HG03045 (cell line): ENCODE results near the gene ABHD12B.
"Not testable (repeated sequence)": the region's sequence is repeated elsewhere in the genome, so short reads cannot be mapped to it uniquely, and the experiment has no call there.

ENCODE experiments used
- ATAC-seq: cut with Tn5 transposase; IDR thresholded peaks from one replicate; pipeline ENCODE4 v1.9.1; 2021; ENCODE audit warnings: mild to moderate bottlenecking, moderate library complexity; ENCODE audit not compliant: unreplicated experiment

ABHD12B gene

DNA sequence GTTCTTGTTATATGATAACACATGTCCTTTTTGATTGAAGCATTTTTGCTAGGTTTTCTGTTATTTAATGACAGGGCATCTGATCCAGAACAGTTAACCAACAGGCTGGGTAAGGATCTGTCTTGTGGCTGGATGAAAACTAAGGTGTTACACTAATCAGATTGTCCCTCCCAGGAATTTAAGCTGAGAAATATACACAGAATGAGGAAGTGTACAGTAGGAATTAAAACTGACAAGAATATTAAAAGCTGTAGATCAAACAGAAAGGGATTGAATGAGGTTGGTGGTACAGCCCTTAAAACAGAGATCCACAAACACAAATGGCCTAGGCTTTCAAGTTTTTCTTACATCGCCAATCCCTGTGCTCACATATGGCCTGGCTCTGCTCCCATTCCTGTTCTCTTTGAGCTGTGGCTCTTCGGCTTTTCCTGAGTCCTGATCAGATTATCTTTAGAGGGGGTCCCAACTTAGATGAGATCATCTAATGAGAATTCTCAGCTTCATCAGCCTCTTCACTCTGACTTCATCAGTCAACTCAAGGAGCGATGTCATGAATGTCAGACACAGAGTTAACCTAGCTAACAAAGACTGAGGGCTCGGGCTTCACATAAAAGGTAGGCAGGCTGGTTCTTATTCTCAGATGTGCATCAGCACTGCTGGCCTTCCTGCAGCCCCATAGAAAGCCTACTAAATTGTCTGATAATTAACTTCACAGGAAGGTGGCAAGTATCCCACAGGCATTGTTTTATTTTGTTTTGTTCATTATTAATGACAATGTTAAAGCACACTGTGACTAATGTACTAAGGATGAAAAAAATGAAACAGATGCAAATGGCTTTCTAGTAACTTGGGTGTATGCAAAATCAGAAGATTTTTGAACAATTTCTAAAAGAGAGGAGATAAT lies 61.0 kb downstream of the ABHD12B start:
- ATAC-seq, result no peak

DNA sequence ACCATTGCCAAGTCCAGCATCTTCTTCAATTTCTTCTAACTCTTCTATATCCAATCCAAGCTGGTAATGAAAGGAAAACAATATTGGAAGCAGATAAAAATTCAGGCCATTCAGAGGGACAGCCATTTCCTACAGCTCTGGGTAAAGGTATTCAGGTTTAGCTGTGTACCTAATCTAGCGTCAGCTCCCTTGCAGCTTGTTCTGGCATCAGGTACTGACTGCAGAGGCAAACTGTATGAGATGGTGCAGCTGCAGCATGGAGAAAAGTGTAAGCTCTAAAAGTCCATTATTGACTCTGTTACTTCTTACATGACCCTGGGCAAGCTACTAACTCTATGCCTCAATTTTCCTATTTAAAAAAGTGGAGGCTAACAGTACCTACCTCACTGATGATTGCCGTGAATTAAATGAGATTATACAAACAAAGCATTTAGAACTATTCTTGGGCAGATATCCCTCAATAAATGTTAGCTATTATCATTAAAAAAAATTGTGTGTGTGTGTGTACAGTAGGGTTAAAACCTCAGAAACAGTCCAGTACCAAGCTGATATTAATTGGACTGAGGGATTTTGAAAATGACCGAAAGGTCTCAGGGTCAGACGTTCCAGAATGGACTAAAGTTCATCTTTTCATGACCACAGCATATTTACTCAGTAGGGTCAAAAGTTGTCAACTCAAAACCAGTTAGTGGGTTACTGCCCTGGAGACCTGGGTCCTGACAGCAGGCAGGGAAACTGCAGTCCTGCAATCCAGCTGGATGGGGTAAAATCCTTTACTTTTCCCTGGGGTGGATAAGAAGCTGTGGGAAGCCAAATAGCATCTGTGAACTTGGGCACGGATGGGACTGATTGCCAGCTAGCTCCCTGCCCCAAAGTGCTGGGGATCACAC lies 63.5 kb downstream of the ABHD12B start:
- ATAC-seq, result no peak

DNA sequence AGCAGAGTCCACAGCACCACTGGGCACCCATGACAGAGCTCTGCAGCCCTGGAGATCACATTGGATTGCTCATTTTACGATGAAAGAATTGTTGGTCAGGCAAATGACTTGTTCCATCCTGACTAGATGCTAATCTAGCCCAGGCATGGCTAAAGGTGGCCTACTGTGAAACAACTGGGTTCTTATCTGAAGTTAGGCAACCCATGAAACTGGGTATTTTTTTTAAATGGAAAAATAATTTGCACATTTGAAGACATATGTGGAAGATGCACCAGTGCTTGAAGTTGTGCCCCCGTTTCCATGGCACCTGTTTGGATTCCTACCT lies 64.1 kb downstream of the ABHD12B start:
- ATAC-seq, result no peak

DNA sequence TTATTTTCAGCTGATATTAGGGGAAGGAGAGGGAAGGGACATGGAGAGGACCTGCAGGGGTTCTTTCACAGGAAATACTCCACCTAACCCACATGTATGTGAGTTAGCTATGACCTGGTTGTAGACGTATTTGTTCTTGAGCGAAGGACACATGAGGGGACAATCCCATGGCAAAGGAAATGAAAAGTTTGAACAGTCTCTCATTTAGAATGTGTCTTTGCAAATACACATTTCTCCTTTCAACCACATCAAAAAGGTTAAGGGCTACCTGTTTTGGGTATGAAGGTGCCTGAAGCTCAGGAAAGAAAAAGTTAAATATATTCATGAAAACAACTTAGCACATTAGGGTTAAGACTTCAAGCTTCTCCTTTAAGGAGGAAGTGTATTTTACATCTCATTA lies 65.0 kb downstream of the ABHD12B start:
- no peak for ATAC-seq

DNA sequence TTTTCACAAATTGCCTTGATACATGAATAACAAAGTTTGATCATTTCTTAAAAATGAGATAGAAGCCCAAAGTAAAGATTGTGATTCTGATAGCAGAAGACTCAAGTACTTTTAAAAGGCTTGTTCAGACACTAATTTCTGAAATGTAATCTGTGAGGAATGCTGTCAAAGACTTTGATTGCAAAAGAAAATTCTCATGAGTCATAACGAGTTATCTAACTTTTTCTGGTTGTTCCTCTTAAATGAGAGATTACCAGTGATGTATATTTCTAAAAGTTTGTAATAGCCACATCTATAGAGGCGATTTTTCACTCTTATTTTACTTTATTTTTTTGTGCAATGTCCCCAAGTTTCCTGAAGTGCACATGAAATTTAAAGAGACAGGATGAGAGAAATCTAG lies 65.5 kb downstream of the ABHD12B start:
- ATAC-seq, result no peak

DNA sequence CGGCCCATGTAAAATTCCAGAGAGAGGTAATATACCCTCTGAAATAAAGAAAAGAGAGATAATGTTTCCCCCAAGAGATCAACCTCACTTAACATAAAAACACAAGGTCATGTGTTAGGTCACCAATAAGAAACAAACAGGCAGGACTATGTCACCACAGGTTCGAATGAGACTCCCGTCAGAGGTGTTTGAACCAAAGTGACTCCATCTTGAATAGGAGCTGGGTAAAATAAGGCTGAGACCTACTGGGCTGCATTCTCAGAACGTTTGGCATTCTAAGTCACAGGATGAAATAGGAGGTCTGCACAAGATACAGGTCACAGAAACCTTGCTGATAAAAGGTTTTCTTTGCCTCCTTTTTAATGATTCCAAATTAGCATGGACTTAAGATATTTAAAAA lies 65.9 kb downstream of the ABHD12B start:
- ATAC-seq, result no peak

DNA sequence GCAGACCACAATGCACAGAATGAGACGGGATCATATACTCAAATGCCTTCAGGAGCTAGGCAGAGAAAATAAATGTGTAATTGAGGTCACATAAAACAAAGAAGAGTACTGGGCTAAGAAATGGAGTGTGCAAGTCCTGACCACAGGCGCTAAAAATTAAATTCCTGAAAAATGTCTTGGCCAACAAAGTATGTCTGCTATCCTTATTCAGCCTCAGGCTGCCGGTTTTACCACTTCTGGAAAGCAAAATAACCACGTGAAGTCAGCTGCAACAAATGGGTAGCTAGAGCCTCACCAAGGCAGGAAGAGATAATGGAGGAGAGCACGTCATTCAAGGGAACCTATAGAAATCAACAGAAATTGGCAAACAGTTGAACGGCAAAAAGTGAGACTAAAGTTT lies 69.3 kb downstream of the ABHD12B start:
- ATAC-seq, result no peak

DNA sequence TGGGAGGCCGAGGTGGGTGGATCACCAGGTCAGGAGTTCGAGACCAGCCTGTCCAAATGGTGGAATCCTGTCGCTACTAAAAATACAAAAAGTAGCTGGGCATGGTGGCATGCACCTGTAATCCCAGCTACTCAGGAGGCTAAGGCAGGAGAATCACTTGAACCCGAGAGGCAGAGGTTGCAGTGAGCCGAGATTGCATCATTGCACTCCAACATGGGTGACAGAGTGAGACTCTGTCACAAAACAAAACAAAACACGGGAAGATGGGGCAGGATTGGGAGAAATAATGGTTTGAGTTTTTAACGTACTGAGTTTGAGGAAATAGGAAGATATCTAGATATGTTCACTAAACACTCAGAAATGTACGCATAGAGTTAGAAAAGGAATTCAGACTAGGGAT lies 69.8 kb downstream of the ABHD12B start:
- not testable (repeated sequence) for ATAC-seq

DNA sequence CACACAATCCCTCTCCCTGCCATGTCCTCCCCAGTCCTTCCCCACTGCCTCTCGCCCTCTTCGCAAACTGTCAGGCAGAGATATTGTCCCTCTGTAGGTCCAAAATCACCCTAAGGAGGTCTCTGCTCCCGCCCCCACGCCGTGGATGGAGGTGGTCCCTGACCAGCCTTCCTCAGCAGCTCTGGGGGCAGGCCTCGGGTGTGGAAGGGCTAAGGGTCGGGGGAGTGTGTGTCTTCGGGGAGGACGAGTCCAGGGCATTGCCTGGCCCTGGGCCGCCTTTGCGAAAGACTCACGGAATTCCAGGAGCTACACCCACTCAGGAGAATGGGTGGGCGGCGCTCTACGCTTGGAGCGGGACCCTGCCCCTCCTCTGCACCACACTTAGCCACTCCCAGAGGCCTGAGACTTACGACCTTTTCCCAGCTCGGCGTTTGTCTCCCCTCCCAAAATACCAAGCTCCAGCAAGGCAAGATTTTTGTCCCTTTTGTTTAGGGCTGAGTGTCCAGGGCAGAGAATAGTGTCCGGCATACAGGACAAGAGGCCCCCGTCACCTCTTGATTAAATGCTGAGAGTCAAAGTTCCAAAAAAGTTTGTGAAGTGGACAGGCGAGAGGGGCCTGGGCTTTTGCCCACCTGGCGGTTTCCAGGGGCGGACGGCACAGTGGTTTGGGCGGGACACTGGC lies 71.5 kb downstream of the ABHD12B start:
- ATAC-seq, result no peak

DNA sequence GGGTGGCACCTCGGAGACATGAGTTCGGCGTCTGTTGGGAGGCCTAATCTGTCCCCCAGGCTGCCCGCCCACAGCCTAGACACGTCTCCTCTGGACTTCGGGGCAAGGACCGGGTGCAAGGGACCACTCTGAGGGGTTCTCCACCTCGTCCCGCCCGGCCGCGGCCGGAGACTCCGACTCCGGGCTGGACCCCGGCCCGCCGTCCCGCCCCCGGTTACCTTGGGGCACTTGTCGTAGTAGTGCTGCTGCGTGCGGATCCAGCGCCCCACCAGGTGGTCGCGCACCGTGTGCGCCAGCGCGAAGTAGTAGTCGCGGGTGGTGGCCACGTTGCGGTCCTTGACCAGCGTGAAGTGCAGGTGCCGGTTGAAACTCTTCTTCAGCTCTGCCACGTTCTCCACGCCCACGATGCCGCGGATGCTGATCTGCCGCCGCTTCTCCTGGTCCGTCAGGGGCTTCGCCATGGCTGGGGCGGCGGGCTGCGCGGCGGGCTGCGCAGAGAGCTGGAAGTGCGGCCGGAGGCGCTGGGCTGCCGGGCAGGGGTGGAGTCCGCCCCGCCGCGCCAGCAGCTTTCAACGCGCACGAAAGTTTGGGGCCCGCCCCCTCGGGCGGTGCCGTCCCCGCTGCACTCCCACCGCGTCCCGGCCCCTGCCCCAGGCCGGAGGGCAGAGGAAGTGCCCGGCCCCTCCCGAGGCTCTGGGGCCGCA lies 72.2 kb downstream of the ABHD12B start, which contains the start of gene PYGL:
Gene PYGL (minus strand): TSS at position 541 of the 704 bp plus-strand sequence. CDS start 80 bp downstream, at position 461.
- peak; percentile 67 for ATAC-seq

DNA sequence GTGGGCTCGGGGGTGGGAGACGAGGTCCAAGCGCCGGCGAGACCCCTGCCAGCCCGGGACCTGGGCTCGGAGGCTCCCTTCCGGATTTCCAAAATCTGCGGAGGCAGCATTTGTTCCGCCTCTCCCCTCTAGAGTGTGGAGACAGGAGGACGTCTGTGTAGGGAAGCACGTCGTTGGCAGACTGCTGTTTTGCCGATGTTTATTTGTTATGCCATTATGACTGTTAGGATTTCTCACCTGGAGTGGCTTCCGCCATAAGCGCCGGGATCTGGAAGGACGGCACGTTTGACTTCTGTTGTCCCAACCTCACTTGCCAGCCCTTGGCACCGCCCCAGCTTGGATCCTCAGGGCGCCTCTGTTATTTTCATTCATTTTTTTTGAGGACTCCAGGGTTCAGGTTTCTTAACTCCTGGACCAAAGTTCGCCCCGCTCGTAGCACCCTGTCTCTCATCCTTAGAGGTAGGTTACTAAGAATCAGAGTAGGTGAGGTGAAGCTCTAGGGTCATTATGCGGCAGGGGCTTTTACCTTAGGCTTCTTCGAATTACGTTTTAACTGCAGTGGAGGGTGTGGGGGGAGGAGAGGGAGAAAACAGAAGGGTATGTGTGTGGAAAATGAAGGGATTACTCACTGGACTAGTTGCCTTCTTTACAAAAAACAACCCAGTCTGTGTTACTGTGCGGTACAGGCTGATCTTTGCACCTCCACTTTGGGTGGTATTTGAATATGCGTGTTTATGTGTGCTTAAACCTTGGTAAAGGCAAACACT lies 73.0 kb downstream of the ABHD12B start:
- peak; percentile 19 for ATAC-seq

DNA sequence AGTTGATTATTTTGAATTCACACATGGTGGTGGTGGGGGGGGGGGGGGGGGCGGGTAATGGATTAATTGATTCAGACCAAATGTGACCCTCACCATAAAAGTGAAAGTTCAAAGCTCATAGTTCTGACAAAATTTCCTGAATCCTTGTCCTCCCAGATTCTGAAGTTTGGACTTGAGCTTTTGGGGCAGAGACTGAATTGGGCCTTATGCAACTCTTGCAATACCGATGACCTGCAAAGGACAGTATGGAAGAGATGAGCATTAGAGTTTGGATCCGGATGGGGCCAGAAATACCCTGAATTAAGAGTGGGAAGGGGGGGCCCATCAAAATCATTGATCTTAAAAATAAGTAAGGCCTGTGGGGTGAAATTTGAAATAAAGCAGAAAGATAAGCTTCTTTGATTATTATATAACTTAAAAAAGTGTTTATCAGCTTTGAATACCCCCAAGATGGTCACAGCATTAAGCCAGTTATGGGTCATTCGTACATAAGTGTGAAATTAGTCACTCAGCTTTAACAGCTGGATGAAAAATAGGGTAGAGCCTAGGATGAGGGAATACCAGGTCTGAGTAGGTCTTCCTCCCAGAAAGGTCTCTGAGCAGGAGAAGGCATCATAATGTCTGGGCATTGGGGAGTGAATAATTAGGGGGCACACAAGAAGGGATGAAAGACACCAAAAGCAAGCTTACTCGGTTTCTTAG lies 74.5 kb downstream of the ABHD12B start:
- ATAC-seq, result no peak

DNA sequence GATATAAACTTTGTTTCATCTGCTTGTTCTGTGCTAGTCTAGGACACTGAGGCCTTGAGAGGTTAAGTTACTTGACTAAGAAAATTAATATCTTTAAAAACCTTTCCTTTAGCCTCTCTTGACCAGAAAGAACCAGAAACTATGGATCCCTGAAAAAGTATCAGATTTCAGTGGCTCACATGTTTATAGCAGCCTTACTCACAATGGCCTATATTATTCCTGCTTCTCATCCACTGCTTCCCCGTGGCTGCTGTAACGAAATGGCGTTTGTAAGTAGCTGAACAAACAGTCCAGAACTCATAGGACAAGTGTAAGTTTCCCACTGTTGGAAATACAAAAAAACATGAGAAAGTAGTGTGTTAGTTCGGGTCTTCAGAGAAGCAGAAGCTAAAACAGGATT lies 75.6 kb downstream of the ABHD12B start:
- no peak for ATAC-seq

DNA sequence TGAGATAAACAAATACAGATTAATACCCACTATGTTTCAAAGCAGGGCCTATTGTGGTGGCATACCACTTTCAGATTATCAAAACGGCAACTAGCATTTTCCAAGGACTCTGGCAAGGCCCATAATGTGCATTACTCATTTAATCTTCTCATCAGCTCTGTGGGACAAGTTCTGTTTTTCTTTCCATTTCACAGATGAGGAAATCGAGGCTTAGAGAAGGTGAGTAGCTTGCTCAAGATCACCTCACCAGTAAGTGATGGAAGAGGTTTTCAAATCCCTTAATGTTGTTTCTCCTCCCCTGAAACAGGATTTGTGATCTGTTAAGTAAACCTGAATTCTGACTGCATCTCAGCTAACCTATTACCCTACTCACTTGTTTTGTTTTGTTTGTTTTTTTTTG lies 76.4 kb downstream of the ABHD12B start:
- no peak for ATAC-seq

DNA sequence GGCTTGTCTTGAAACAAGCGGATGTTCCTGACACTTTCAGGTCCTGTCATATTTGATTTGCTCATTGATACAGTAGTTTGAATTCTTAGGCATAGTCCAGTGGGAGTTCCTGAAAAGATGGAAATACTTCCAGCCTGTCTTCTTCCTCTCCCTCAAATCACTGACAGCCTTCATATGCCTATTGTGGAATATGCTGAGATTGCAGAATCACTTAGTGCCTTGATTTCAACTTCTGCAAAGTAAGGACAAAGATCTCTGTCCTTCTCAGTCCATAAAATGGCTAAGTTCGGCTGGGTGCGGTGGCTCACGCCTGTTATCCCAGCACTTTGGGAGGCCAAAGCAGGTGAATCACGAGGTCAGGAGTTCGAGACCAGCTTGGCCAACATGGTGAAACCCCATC lies 79.2 kb downstream of the ABHD12B start:
- no peak for ATAC-seq

DNA sequence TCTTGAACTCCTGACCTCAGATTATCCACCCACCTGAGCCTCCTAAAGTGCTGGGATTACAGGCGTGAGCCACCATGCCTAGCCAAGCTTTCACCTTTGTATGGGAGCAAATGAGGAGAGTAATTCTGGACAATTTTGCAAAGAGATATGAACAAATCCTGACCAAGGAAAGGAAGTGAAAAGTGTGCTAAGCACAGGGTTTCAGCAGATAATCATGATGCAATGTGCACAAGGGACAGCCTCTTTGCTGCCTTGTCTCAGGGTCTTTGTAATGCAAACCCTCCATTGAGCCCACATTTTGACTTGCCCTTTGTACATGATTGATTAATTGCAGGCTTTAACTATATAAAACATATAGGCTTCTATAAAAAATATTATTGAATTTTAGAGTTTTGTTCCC lies 81.6 kb downstream of the ABHD12B start:
- ATAC-seq, result no peak
